GM23338 (cell line): ENCODE measurements around the gene TCIRG1.

Source experiments
- CREB1 ChIP-seq: fragments of 250-450 bp; sonication (Bioruptor Pico); IDR thresholded peaks from 2 replicates; pipeline ENCODE4 v1.5.0; 2020; ENCODE audit warnings: low read depth, mild to moderate bottlenecking, moderate library complexity
- CTCF ChIP-seq, 2 experiments: fragments of 200-600 bp in 1 of 2; sonication (generic) in 1 of 2; conservative IDR thresholded peaks; 2 replicates each; pipeline versions ENCODE4 v1.5.1 to v1.6.1; 2016 to 2017; ENCODE audit warnings: antibody characterized with exemption in 2 of 2, low read depth in 2 of 2, mild to moderate bottlenecking in 2 of 2, moderate library complexity in 1 of 2
- EZH2 ChIP-seq: fragments of 200-600 bp; sonication (generic); IDR thresholded peaks from one replicate; pipeline ENCODE4 v1.8.0; 2017; ENCODE audit warnings: antibody characterized with exemption, mild to moderate bottlenecking, low read depth; ENCODE audit not compliant: unreplicated experiment
- REST ChIP-seq: IDR thresholded peaks from one replicate; pipeline ENCODE4 v1.6.1; 2018; ENCODE audit warnings: antibody characterized with exemption; ENCODE audit not compliant: unreplicated experiment

- TF ChIP-seq CREB1 (CRISPR knock-in tag): no peak
- no peak for TF ChIP-seq CTCF (conservative IDR thresholded peaks at IDR 0.05; ENCODE audit: low read depth in 2 of 2)
- TF ChIP-seq REST: no peak
- no peak for TF ChIP-seq EZH2
Observed at GRCh38 chr11:68061508-68061907, 22.7 kb downstream of the TCIRG1 start.
